HG03520 (cell line): ENCODE data around the gene RUNX1.

Source experiments
- ATAC-seq: cut with Tn5 transposase; IDR thresholded peaks from one replicate; pipeline ENCODE4 v1.9.1; 2021; ENCODE audit warnings: mild to moderate bottlenecking, moderate library complexity; ENCODE audit not compliant: unreplicated experiment

The RUNX1 gene

DNA sequence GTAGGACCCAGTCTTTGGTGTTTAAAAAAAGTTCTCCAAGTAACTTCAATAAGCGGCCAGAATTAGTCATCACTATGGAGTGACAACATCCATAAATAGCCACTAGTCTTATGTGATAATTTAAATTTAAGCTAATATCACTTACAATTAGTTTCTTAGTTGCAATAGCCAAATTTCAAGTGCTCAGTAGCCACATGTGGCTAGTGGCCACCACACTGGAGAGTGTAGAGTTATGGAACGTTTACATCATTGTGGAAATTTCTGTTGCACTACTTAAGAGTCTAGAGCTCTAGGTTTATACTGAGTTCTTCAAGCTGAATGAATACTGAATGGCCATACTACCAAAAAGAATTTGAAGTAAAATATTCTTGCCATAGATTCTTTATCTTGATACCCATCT, 121.1 kb downstream of the RUNX1 start:
- ATAC-seq: no peak

DNA sequence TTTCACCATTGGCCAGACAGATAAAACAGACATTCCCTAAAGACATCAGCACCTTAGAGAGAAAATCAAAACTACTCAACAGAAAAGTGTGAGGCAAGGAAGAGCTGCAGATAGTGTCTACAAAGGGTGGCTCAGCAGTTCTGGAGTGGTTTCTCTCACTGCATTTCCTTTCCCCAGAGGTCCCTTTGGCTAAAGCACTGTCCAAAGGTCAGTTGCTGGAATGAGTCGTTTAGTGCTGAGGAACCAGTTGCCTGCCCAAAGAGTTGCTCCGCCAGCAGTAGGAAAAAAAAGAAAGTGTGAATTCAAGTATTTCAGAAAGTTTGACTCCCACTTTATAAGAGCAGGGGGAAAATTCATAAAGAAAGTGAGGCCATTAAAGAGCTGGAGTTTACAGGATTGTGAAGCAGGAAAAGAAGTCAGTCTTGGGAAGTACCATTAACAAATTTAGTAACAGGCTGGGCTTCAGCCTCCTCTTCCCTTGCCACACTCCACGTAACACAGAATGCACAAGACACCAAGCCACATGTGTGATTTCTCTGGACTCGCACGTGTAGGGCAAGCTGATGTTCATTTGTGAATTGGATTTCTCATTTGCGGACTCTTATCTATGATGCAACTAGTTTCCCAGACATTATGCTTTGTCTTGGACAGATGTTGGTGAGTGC, 122.2 kb downstream of the RUNX1 start:
- ATAC-seq: no peak

DNA sequence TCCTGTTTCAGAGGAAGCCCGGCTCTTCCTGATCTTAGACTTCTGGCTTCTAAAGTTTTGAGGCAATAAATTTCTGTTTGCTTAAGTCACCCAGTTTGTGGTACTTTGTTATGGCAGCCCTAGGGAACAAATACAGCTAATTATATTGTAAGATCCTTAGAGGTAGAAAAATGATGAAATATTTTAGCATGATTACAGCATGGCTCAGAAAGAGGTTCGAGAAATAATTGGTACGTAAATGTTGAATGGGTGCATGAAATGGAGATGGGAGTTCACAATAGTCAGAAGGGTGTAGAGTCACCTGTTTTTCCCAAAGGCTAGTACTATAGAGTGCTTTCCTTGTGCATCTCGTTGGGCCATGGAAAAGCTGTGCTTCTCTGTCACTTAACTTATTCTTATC, 123.5 kb downstream of the RUNX1 start:
- no peak for ATAC-seq

DNA sequence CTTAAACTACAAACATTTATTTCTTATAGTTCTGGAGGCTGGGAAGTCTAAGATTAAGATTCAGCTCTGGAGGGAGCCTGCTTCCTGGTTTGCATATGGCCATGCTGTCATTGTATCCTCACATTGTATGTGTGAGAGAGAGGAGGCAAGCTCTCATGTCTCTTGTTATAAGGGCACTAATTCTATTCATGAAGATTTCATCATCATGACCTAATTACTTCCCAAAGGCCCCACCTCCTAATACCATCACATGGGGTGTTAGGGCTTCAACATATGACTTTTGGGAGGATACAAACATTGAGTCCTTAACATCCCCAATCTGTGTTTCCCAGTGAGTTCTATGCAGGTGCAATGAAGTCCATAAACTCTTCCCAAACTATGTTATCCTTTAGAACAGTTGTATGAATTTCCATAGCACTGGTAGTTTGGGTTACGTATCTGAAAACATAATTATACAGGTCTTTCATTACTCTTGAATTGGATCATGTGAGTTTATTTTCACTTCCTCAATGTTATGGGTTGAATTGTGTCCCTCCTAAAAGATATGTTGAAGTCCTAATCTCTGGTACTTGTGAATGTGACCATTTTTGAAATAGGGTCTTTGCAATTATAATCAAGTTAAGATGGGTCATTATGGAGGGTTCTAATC, 124.2 kb downstream of the RUNX1 start:
- ATAC-seq: no peak

DNA sequence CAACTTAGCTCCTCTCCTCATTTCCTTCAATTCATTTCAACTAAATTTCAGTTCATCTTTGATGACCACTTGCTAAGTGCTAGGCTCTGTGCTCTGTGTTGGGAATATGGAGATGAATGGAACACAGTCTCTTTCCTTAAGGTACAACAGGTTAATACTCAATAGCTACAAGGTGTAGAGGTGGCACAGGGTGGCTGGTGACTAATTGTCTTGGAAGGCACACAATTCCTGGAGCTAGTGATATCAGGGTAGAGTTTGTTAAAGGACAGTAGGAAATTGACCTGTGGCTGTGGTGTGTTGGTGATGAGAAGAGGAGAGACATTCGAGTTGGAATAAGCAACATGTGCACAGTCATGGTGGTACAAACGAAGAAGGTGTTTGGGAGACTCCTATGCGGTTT, 124.9 kb downstream of the RUNX1 start:
- ATAC-seq: no peak

DNA sequence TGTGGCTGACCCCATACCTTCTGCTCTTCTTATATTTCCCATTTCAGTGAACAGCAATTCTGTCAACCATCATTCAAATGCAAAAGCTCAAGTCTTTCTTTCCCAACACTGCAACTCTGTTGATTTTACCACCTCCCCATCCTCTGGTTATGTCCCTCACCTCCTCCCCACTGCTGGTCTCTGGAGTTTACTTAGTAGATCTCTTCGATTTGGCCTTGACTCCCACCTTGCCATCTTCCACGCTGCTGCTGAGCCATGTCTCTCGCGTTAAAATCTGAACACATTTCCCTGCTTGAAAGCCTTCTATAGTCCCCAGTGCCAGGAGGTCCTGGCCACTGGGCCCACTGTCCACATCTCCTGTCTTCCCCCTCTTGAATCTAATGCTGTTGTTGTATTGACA, 125.5 kb downstream of the RUNX1 start:
- no peak for ATAC-seq

DNA sequence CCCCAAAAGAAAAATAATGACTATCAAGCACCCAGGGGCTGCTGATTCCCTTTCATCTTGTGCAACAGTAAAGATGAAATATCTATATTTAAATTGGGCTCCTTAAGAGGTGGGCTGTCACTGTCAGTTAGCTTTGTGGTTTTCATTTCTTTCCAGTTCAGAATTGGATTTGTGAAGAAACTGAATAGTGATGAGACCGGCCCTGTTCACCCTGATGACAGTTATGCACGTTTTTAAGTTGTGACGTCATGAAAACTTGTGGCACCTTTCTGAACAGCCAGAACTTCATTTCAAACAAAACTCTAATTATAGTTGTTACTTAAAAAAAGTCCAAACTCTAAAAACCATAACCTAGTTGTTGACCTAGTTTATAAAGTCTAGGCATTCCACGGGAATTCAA, 125.9 kb downstream of the RUNX1 start:
- no peak for ATAC-seq

DNA sequence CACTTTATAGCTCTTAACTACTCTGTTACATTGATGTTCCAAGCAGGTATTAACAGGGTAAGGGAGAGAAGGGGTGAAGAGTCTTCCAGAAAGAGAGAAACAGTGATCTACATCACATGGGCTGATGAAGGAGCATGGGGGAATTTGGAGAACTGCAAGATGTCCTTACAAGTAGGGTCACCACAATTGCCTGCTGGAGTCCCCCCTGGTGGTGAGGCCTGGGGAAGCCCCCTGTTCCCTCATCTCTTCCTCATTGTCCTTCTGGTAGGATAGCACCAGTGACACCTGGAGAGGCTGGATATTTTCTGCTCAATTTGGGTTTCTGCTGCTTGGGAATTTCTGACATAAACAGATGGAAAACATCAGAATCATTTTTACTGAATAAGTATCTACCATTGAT, 126.6 kb downstream of the RUNX1 start:
- no peak for ATAC-seq

DNA sequence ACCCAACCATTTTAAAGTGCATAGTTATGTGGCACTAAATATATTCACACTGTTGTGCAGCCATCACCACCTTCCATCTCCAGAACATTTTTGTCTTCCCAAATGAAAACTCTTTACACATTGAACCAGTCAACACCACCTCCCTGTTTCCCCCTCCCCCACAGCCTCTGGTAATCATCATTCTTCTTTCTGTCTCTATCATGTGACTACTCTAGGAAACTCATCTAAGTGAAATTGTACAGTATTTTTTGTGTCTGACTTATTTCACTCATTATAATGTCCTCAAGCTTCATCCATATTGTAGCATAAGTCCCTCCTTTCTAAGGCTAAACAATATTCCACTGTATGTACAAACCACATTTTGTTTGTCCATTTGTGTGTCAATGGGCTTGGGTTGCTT, 128.0 kb downstream of the RUNX1 start:
- no peak for ATAC-seq

DNA sequence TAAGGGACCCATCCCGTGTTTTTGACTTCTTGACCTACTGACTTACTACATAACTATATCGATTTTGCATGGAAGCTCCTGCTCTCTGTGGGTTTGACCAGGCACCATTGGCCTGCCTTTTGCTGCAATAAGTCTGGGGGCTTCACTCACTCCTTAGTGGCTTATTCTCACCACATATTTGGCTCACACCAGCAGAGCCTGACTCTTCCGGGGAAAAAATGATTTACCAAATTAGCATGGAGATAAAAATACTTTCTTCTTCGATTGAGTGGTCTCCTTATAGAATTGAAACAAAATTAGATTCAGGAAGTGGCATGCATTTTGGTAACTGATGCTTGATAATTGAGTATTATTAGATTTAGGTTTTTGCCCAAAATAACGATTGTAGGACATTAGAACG, 129.7 kb downstream of the RUNX1 start:
- ATAC-seq: no peak

DNA sequence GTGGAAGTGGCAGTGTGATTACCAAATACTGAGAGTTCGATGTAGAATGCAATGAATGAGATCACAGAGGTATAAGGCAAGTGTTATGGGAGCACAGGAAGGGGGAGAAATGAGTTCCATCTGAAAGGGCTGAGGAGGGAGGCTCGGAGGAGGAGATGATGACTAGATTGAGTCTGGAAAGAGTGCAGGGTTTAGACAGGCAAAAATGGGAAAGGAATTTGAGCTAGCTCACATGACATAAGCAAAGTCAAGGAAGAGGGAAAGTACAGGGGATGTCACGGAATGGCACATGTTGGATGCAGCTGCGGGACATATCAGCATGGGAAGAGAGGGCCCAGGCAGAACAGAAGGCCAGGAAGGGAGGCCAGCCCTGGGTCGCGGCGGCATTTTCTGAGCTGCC, 132.7 kb downstream of the RUNX1 start:
- no peak for ATAC-seq

DNA sequence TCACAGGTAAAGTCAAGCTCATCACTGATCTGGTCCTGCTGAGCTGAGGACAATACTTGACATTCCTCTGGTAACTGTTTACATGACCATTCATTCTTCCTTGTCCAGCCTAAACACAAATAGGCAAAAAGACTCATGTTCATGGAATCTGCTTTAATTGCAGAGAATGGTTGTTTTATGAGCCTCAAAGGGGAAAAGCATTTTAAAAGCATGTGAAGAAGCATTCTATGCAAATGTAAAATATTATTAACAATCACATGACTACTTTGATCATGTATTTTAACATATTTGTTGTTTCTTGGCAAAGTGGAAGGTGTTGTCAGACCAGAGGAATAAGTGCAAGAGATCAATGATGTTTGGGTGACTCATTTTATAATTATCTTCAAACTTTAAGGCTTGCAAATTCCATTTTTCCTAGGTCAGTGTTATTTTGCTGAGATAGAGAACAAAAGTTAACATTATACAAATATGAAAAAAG, 133.7 kb downstream of the RUNX1 start:
- no peak for ATAC-seq

DNA sequence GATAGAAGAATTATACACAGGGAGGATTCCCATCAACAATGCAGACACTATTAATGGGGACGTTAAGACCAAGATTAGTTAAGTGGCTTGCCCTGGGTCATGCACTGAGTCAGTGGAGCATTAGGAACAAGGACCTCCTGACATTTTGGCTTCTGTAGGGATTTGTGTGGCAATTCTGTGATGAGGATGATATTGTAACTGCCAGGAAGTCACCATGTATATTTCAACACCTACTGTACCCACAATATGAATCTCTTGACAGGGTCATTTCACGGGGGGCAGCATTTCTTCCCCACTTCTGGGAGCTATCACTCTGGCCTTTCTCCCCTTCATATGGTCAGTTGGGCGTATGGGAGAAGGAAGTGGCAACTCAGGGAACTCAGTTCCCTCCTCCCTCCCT, 134.9 kb downstream of the RUNX1 start:
- no peak for ATAC-seq

DNA sequence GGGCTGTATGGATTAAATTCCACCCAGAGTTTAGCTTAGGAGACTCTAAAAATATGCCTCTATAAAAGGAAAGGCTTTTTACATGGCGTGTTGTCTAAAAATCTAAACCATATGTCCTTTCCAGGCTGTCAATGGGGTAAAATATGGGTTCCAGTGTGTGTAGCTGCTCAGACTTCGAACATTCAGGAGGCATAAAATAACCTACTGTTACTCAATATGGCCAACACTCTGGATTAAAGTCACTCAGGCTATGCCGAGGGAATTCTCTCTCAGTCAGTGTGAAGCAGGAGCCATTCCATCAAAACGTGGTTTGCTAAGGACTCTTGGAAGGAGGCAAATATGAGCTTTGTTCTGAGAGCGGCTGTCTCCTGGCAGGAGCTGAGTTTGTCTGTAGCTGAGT, 135.3 kb downstream of the RUNX1 start:
- no peak for ATAC-seq

DNA sequence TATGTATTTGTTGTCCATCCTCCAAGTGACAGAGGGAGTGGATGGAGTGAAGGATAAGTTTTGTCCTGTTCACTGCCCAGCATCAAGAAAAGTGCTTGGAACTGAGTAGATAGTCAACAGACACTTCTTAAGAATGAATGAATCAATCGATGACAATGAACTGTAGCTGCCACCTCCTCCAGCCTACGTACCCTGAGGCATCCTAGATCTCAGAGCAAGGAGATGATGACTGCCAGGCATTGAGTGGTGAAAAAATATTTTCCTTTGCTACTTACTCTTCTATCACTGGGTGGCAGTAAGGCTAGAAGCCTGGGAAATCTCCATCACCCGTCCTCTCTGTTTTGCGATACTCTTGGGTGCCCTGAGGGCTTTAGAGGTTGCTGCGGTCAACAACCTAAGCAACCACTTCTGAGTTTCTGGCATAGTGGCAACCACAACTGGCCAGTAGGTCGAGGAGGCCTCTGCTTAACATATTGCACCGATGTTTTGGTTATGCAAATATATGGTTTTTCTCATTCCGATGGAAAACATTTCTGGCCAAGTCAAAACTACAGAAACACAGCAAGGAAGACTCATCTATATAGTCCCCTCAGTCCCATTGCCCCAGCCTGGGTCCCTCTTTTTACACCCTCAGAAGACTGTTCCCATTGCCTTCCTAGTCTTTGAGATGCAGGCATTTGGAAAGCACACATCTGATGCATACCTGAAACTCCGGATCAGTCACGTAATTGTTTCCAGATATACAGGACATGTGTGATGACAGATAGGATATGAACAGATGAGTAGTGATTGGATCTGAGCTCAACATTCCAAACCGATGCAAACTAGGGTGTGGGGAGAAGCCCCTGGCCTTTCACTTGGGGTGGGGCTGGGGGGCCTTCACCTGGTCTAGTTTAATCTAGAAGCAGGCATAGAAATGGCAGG, 136.8 kb downstream of the RUNX1 start:
- no peak for ATAC-seq

DNA sequence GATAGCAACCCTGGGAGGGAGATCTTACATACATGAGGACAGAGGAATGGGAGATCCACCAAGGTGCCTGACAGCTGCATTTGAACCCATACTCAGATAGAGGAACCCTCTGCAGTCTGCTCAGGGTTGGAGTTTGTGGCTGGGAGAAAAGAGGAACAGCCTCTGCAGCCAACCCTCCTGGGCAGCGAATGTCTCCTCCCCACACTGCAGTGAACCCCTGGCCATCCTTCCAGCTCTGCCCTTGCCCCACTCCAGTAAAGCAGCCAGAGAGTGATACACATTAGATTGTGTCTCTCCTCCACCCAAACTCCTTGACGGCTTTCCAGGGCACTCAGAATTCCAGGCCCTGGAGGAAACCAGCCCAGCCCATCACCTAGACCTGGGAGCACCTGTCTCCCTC, 137.7 kb downstream of the RUNX1 start:
- ATAC-seq: no peak

DNA sequence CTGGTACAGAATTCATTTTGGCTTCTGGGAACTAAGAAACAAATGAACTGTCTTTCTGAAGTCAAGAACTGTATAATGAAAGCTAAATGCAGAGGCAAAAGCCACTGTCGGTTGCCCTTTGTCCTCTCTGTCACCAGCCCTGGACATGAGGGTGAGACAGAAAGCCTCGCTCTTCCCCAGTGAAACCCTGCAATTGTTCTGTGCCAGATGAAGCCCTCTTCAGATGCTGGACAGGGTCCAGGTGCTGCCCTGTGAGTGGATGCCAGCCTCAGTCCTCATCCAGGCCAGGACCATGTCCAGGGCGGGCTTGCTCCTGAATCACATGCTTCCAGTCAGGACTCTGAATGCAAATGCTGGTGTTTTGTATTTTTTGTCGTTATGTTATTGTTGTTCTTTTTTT, 138.7 kb downstream of the RUNX1 start:
- no peak for ATAC-seq

DNA sequence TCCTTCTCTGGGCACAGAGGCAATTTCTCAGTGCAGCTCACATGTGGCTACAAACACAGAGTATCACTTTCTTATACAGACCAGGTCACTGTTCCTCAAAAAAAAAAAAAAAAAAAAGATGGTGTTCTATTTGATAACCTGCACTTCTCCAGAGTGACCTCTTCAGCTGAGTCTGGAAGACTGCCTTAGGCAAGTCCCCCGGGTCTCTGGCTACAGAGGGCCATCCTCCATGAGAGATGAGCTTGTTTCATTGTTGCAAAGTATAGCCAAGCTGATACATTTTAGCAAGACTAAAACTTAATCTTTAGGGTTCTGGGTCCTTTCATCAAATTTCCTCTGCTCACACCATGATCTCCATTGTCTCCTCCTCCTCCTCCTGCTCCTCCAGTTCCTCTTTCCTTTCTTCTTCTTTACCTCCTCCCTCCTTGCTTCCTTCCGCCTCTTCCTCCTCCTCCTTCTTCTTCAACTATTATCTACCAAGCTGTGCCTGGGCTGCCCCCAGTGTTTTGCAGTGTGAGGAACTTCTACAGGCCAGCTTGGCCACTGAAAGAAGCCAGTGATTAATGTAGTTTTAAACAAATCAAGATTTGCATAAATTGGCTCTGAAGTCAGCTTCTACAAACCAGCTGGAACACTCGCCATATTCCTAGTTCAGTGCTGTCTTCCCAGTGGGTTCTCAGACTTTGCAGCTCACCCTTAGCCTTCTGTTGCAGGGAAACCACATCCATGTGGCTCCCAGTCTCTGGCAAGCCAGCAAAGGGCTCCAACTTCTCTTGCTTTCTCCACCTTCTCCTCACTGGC, 139.4 kb downstream of the RUNX1 start:
- no peak for ATAC-seq

DNA sequence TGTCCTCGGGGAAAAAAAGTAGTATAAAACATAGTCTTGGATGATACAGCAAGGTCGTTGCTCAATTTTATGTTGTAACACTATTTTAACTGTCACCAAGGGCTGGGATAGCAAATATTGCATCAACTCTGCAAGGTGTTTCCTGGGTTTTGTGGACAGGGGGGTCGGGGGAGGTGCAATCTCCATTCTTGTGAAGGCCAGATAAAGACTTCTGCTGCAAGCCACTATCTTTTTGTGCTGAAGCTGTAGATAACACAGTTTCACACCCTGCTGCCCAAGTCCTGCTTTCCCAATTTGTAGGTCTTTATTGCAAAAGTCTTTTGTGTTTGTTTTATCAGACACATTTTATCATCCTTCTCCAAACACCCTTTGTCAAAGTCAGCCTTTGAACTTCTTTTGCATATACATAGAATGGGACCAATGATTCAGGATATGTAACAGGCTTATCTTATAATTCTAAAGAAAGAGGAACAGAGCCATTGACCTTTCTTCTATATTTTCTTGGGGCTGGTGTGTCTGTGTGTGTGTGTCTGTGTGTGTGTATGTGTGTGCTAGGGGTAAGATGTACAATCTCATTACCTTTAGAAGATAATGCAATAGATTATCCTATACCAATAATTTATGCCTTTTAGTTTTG, 140.6 kb downstream of the RUNX1 start:
- no peak for ATAC-seq
